ENCODE results near the gene SND1. TPM values are rescaled to one million over a fixed set of nuclear protein-coding genes. Genes with fewer than 3 reads are reported as not detected.

SND1 gene
- total and polyA plus RNA-seq, 2 donors (not counting 3 experiments of a cell fraction or from before 2014, with no cell fraction given), result 116 to 249 TPM

GRCh38 chr7:127887096-127887495 lies 235.1 kb downstream of the SND1 start:
- Histone ChIP-seq H3K4me3 (replicated peaks in 1 of 3; ENCODE audit: insufficient read depth in 1 of 3, low read depth in 1 of 3, low read length in 3 of 3) (no peak overlapping the region), H4K20me1 (replicated peaks; ENCODE audit: control insufficient read depth, extremely low read depth, insufficient read depth, low read length) (no peaks in the 10 kb centered on the region), H3K27ac (ENCODE audit: insufficient read depth, low read depth, low read length) (no peak overlapping the region), H3K27me3 (ENCODE audit: control insufficient read depth in 2 of 2, insufficient read depth in 2 of 2, low read length in 2 of 2) (no peaks in the 10 kb centered on the region), H2AFZ (ENCODE audit: low read depth, low read length) (no peak overlapping the region), H3K9me1 (replicated peaks; ENCODE audit: control insufficient read depth, extremely low read depth, insufficient read depth, low read length) (no peaks in the 10 kb centered on the region), H3K9me3 (replicated peaks; ENCODE audit: control insufficient read depth, insufficient read depth, low read length) (no peaks in the 10 kb centered on the region), H3K4me2 (ENCODE audit: insufficient read depth, low read length) (no peak overlapping the region), H3K36me3 (ENCODE audit: control insufficient read depth in 2 of 2, extremely low read depth in 1 of 2, insufficient read depth in 2 of 2, low read length in 2 of 2) (peaks cover 2 to 10% of the 10 kb centered on the region in 2 experiments), H3K79me2 (ENCODE audit: control insufficient read depth, insufficient read depth, low read length) (peaks cover 15% of the 10 kb centered on the region), H3K9ac (replicated peaks; ENCODE audit: extremely low read depth, insufficient read depth, low read length) (no peak overlapping the region), H3K4me1 (ENCODE audit: control insufficient read depth, extremely low read depth, insufficient read depth, low read length) (peaks cover 23% of the 10 kb centered on the region)
- no peak for DNase-seq (ENCODE audit: low read depth, low spot score)
- POLR2A ChIA-PET, result no interaction called here
- CTCF ChIA-PET, result interaction anchor here (0.6 to 1.4 kb wide), 3 partner anchors 10 to 158 kb away, joined by 3 to 4 read pairs (median 4); no protein-coding TSS in a partner anchor
- intact Hi-C loops (cut with micrococcal nuclease), result no loop called here
- FAIRE-seq, result no peak
- TF ChIP-seq EZH2 (IDR thresholded peaks at IDR 0.05; ENCODE audit: borderline replicate concordance, low read depth, low read length, severe bottlenecking), result no peak
- no peak for TF ChIP-seq CTCF (IDR thresholded peaks at IDR 0.05; ENCODE audit: extremely low read depth in 1 of 2, insufficient read depth in 1 of 2, low read depth in 1 of 2, low read length in 2 of 2)
- no peak for TF ChIP-seq POLR2AphosphoS5 (IDR thresholded peaks at IDR 0.05; ENCODE audit: insufficient read depth, low read depth, low read length)
- no peak for TF ChIP-seq POLR2A (IDR thresholded peaks at IDR 0.05; ENCODE audit: low read depth, low read length)
- TF ChIP-seq, protein P1, sequence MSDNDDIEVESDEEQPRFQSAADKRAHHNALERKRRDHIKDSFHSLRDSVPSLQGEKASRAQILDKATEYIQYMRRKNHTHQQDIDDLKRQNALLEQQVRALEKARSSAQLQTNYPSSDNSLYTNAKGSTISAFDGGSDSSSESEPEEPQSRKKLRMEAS (IDR thresholded peaks at IDR 0.05; ENCODE audit: insufficient read depth, insufficient read length), result no peak
- dilution Hi-C loops (cut with MboI; ENCODE audit: extremely low pct_ligation_motif_present, low sequenced_read_pairs), result no loop called here
- BruUV-seq (replicated peaks), result no TSS peak

- H3K27ac ChIP-seq (ENCODE audit: insufficient read depth, low read depth, low read length), result no peak overlapping the region
- no peaks in the 10 kb centered on the region for H3K9me3 ChIP-seq (replicated peaks; ENCODE audit: control insufficient read depth, insufficient read depth, low read length)
- BruUV-seq (replicated peaks), result no TSS peak
- no peak overlapping the region for H3K4me3 ChIP-seq (replicated peaks in 1 of 3; ENCODE audit: insufficient read depth in 1 of 3, low read depth in 1 of 3, low read length in 3 of 3)
- H3K9ac ChIP-seq (replicated peaks; ENCODE audit: extremely low read depth, insufficient read depth, low read length), result no peak overlapping the region
- peaks cover 3 to 10% of the 10 kb centered on the region in 2 experiments for H3K36me3 ChIP-seq (ENCODE audit: control insufficient read depth in 2 of 2, extremely low read depth in 1 of 2, insufficient read depth in 2 of 2, low read length in 2 of 2)
- no peaks in the 10 kb centered on the region for H3K27me3 ChIP-seq (ENCODE audit: control insufficient read depth in 2 of 2, insufficient read depth in 2 of 2, low read length in 2 of 2)
- peaks cover 23% of the 10 kb centered on the region for H3K4me1 ChIP-seq (ENCODE audit: control insufficient read depth, extremely low read depth, insufficient read depth, low read length)
- DNase-seq (ENCODE audit: low read depth, low spot score), result no peak
- no peaks in the 10 kb centered on the region for H3K9me1 ChIP-seq (replicated peaks; ENCODE audit: control insufficient read depth, extremely low read depth, insufficient read depth, low read length)
- ChIA-PET POLR2A (interaction anchor here (1.2 kb wide), 1 partner anchor 9 kb away, joined by 3 read pairs; no protein-coding TSS in a partner anchor), CTCF (interaction anchor here (1.1 to 1.4 kb wide), 2 partner anchors 9 to 44 kb away, joined by 4 read pairs; no protein-coding TSS in a partner anchor)
- TF ChIP-seq FOS (IDR thresholded peaks at IDR 0.05; ENCODE audit: borderline replicate concordance, insufficient read depth, low read length) (no peak), JUN (IDR thresholded peaks at IDR 0.05; ENCODE audit: borderline replicate concordance, insufficient read depth, insufficient read length, low read depth) (no peak), POLR2AphosphoS5 (IDR thresholded peaks at IDR 0.05; ENCODE audit: insufficient read depth, low read depth, low read length) (no peak), POLR2A (IDR thresholded peaks at IDR 0.05; ENCODE audit: low read depth, low read length) (no peak), EZH2 (IDR thresholded peaks at IDR 0.05; ENCODE audit: borderline replicate concordance, low read depth, low read length, severe bottlenecking) (no peak), CTCF (IDR thresholded peaks at IDR 0.05; ENCODE audit: extremely low read depth in 1 of 2, insufficient read depth in 1 of 2, low read depth in 1 of 2, low read length in 2 of 2) (no peak), GATA2 (IDR thresholded peaks at IDR 0.05; ENCODE audit: insufficient read depth, insufficient read length, low read depth, low read length) (no peak), MYC (IDR thresholded peaks at IDR 0.05; ENCODE audit: low read depth, low read length) (no peak)
- TF ChIP-seq, protein P1 (IDR thresholded peaks at IDR 0.05; ENCODE audit: insufficient read depth, insufficient read length), result no peak
- no peak overlapping the region for H2AFZ ChIP-seq (ENCODE audit: low read depth, low read length)
- no peaks in the 10 kb centered on the region for H4K20me1 ChIP-seq (replicated peaks; ENCODE audit: control insufficient read depth, extremely low read depth, insufficient read depth, low read length)
- no peak for FAIRE-seq
- dilution Hi-C loops (cut with MboI; ENCODE audit: extremely low pct_ligation_motif_present, low sequenced_read_pairs) (no loop called here), intact Hi-C loops (cut with micrococcal nuclease) (no loop called here)
- no peak overlapping the region for H3K4me2 ChIP-seq (ENCODE audit: insufficient read depth, low read length)
- H3K79me2 ChIP-seq (ENCODE audit: control insufficient read depth, insufficient read depth, low read length), result peaks cover 17% of the 10 kb centered on the region
Observed at GRCh38 chr7:127887631-127888030, 235.6 kb downstream of the SND1 start.

Measured in endothelial cell of umbilical vein (primary cell).